Osteoblast (primary cell): ENCODE measurements around the gene CLNK. TPM values are rescaled to one million over a fixed set of nuclear protein-coding genes. Genes with fewer than 3 reads are reported as not detected.
A peak's percentile ranks its signal among the peaks of the same experiment; 100 is the strongest.

Experiments
- DNase-seq: peaks from one replicate; pipeline ENCODE4 v3.0.0; 2011; ENCODE audit warnings: low spot score, mixed read lengths; ENCODE audit not compliant: insufficient read length; ENCODE audit errors: missing footprints
- H2AFZ ChIP-seq: 2 replicates; pipeline ENCODE4 v1.6.0; 2011; ENCODE audit warnings: mild to moderate bottlenecking, low read length
- H3K27ac ChIP-seq: 2 replicates; pipeline ENCODE4 v1.5.1; 2011; ENCODE audit warnings: mild to moderate bottlenecking, low read depth, low read length, moderate library complexity
- H3K27me3 ChIP-seq: 2 replicates; pipeline ENCODE4 v1.6.0; 2012; ENCODE audit warnings: mild to moderate bottlenecking, control low read depth, inconsistent platforms, low read length, moderate library complexity; ENCODE audit not compliant: insufficient read depth
- H3K36me3 ChIP-seq: 2 replicates; pipeline ENCODE4 v1.5.1; 2011; ENCODE audit warnings: mild to moderate bottlenecking, low read length, control low read depth, moderate library complexity; ENCODE audit not compliant: insufficient read depth
- H3K4me1 ChIP-seq: 2 replicates; pipeline ENCODE4 v1.5.1; 2011; ENCODE audit warnings: mild to moderate bottlenecking, low read length, control low read depth, moderate library complexity; ENCODE audit not compliant: insufficient read depth
- H3K4me2 ChIP-seq: 2 replicates; pipeline ENCODE4 v1.6.0; 2011; ENCODE audit warnings: mild to moderate bottlenecking, low read length; ENCODE audit not compliant: insufficient read depth
- H3K4me3 ChIP-seq: fragments of 200-600 bp; sonication (generic); 3 replicates; pipeline ENCODE4 v1.5.1; 2012; ENCODE audit warnings: mild to moderate bottlenecking, low read length, inconsistent platforms; ENCODE audit not compliant: insufficient read depth
- H3K79me2 ChIP-seq: 2 replicates; pipeline ENCODE4 v1.6.0; 2012; ENCODE audit warnings: mild to moderate bottlenecking, low read length, control low read depth, inconsistent platforms; ENCODE audit not compliant: insufficient read depth
- H3K9me3 ChIP-seq: 2 replicates; pipeline ENCODE4 v1.5.1; 2011; ENCODE audit warnings: low read depth, low read length, control low read depth
- H4K20me1 ChIP-seq: 2 replicates; pipeline ENCODE4 v1.6.0; 2012; ENCODE audit warnings: mild to moderate bottlenecking, low read length, control low read depth; ENCODE audit not compliant: insufficient read depth
- total RNA-seq: library from RNA; depleted of rRNA; stranded (reverse); fragments of >200 nt; gene quantifications from 2 replicates; pipeline ENCODE4 v1.2.3, GENCODE V29; 2012
- TF ChIP-seq, protein P1 (sequence below): IDR thresholded peaks from 2 replicates; pipeline ENCODE4 v1.5.1; 2011; ENCODE audit warnings: mild to moderate bottlenecking, low read depth, low read length, moderate library complexity; ENCODE audit errors: extremely low read depth

The CLNK gene
- total RNA-seq, 1 donor, result not detected

DNA sequence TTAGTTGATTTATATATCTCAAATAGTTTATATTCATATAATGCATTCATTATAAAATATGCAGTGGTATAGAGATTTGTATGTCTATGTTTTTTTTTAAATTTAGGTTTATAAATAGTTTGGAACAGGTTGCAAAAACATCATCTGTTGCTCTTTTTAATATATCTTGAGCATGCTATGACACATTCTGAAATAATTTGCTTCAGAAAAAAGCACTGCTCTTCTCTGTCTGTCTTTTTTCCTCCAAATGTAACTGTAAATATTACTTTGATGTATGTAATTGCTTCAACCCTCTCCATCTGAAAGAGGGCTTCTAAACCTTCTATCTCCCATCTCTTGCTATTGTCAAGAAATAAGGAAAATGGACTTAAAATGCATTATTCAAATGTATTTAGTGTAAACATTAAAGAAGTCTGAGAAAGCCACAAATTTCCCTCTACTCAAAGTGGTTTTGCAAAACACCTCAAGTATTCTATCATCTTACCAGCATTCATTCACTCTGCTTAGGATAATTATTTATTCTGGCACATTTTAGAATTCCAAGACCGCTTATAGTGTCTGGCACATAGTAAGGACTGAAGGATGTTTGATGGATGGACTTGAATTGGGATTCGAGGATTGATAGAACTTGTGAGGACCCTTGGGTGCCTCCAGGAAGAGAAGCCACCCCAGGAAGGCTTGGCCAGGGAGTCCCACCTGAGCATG is 87.8 kb downstream of the CLNK start:
- Histone ChIP-seq H3K4me1 (no peaks in the 10 kb centered on the region), H4K20me1 (no peaks in the 10 kb centered on the region), H3K27ac (no peak overlapping the region), H2AFZ (no peak overlapping the region), H3K79me2 (no peaks in the 10 kb centered on the region), H3K36me3 (no peaks in the 10 kb centered on the region), H3K27me3 (no peaks in the 10 kb centered on the region), H3K9me3 (no peaks in the 10 kb centered on the region), H3K4me3 (no peak overlapping the region), H3K4me2 (no peak overlapping the region)
- DNase-seq, result no peak
- TF ChIP-seq, protein P1, sequence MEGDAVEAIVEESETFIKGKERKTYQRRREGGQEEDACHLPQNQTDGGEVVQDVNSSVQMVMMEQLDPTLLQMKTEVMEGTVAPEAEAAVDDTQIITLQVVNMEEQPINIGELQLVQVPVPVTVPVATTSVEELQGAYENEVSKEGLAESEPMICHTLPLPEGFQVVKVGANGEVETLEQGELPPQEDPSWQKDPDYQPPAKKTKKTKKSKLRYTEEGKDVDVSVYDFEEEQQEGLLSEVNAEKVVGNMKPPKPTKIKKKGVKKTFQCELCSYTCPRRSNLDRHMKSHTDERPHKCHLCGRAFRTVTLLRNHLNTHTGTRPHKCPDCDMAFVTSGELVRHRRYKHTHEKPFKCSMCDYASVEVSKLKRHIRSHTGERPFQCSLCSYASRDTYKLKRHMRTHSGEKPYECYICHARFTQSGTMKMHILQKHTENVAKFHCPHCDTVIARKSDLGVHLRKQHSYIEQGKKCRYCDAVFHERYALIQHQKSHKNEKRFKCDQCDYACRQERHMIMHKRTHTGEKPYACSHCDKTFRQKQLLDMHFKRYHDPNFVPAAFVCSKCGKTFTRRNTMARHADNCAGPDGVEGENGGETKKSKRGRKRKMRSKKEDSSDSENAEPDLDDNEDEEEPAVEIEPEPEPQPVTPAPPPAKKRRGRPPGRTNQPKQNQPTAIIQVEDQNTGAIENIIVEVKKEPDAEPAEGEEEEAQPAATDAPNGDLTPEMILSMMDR, result no peak

DNA sequence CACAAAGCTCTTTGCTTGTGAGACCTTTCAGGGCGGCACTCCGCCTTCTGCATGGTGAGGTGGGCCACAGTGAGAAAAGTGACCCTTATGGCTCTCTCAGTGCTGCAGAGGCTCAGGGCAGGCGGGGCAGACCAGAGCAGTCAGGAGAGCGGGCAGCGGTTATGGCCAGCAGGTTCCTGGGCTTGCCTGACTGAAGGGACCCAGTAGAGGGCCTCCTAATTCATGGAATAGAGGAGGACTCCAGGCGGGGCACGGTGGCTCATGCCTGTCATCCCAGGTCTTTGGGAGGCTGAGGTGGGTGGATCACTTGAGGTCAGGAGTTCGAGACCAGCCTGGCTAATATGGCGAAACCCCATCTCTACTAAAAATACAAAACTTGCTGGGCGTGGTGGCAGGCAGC is 91.4 kb downstream of the CLNK start:
- H2AFZ ChIP-seq, result no peak overlapping the region
- H3K36me3 ChIP-seq, result no peaks in the 10 kb centered on the region
- no peak overlapping the region for H3K4me2 ChIP-seq
- H3K79me2 ChIP-seq, result no peaks in the 10 kb centered on the region
- no peaks in the 10 kb centered on the region for H3K9me3 ChIP-seq
- no peaks in the 10 kb centered on the region for H3K27me3 ChIP-seq
- no peaks in the 10 kb centered on the region for H4K20me1 ChIP-seq
- TF ChIP-seq, protein P1, result no peak
- H3K4me3 ChIP-seq, result no peak overlapping the region
- no peak for DNase-seq
- peaks cover 13% of the 10 kb centered on the region for H3K4me1 ChIP-seq
- H3K27ac ChIP-seq, result no peak overlapping the region

DNA sequence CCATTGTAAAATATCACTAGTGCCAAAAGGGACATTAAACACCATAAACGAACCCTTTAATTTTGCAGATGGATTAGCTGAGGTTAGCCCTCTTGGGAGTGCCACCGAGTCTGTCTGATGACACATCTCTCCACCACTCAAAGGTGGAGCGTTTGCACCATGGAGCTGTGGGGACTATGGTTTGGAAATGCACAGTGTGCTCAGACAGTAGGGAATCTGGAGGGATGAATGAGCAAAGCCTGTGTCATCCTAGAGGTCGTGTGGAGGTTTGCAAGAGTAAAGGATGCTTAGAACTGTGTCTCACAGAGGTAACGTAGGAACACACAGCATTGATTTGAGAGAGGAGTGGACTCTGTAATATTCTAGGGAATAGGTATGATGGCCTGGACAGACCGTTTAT is 93.7 kb downstream of the CLNK start:
- TF ChIP-seq, protein P1, result no peak
- no peak overlapping the region for H3K27ac ChIP-seq
- no peak overlapping the region for H3K4me3 ChIP-seq
- no peaks in the 10 kb centered on the region for H3K36me3 ChIP-seq
- no peaks in the 10 kb centered on the region for H4K20me1 ChIP-seq
- no peak overlapping the region for H2AFZ ChIP-seq
- H3K9me3 ChIP-seq, result no peaks in the 10 kb centered on the region
- DNase-seq, result peak; percentile 66
- no peak overlapping the region for H3K4me2 ChIP-seq
- H3K4me1 ChIP-seq, result peaks cover 13% of the 10 kb centered on the region
- H3K79me2 ChIP-seq, result no peaks in the 10 kb centered on the region
- H3K27me3 ChIP-seq, result no peaks in the 10 kb centered on the region

DNA sequence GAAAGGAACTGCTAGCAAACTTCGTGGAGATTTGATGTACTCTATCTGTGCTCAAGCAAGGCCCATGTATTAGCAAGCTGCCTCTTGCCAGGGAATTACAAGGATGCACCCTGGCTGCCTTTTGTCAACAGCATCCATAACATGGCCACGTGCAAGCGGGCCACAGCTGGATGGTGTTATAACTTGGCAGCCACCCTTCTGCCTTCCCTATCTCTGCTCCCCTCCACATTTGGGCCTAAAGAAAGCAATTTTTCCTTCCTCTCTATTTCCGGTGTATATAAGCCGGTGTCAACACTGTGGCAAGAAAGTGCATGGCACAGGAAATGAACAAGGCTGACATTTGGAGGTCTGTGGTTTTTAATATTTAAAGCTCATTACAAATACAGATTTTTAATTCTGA is 94.8 kb downstream of the CLNK start:
- H3K27me3 ChIP-seq, result no peaks in the 10 kb centered on the region
- H4K20me1 ChIP-seq, result no peaks in the 10 kb centered on the region
- no peak overlapping the region for H3K4me2 ChIP-seq
- DNase-seq, result no peak
- no peaks in the 10 kb centered on the region for H3K79me2 ChIP-seq
- peaks cover 13% of the 10 kb centered on the region for H3K4me1 ChIP-seq
- no peak overlapping the region for H2AFZ ChIP-seq
- TF ChIP-seq, protein P1, result no peak
- no peaks in the 10 kb centered on the region for H3K36me3 ChIP-seq
- no peak overlapping the region for H3K4me3 ChIP-seq
- H3K27ac ChIP-seq, result no peak overlapping the region
- no peaks in the 10 kb centered on the region for H3K9me3 ChIP-seq
